ENCODE data around the gene IGLL5.

- TF ChIP-seq POLR2A (IDR thresholded peaks at IDR 0.05), result no peak
- TF ChIP-seq, protein P1, sequence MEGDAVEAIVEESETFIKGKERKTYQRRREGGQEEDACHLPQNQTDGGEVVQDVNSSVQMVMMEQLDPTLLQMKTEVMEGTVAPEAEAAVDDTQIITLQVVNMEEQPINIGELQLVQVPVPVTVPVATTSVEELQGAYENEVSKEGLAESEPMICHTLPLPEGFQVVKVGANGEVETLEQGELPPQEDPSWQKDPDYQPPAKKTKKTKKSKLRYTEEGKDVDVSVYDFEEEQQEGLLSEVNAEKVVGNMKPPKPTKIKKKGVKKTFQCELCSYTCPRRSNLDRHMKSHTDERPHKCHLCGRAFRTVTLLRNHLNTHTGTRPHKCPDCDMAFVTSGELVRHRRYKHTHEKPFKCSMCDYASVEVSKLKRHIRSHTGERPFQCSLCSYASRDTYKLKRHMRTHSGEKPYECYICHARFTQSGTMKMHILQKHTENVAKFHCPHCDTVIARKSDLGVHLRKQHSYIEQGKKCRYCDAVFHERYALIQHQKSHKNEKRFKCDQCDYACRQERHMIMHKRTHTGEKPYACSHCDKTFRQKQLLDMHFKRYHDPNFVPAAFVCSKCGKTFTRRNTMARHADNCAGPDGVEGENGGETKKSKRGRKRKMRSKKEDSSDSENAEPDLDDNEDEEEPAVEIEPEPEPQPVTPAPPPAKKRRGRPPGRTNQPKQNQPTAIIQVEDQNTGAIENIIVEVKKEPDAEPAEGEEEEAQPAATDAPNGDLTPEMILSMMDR (IDR thresholded peaks at IDR 0.05), result no peak
Observed at GRCh38 chr22:22839570-22840314, 47.9 kb upstream of the IGLL5 start.

Measured in heart left ventricle (tissue), 13 donors.